Measurements from ENCODE around the gene PDLIM5.
A peak's percentile ranks its signal among the peaks of the same experiment; 100 is the strongest.
"Not testable (repeated sequence)": the region's sequence is repeated elsewhere in the genome, so short reads cannot be mapped to it uniquely, and the experiment has no call there.

The PDLIM5 gene

DNA sequence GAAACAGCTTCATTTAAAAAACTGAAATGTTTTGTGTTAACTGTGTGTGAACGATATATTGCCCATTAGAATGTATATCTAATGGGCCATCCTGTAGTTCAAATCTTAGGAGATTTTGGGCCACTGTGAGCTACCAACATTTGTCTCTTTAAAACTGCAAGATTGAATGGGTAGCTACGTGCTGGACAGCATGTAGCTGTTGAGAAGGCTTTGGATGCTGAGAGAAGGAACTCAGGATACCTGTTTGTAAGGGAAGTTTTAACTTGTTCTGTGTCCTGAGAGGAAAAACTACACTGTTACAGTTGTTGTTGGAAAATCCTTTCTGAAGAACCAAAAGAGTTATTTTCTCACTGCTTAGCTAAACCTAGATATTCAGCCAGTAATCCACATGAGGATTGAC is 45.9 kb downstream of the PDLIM5 start:
- Histone ChIP-seq H3K4me3 (ENCODE audit: low read depth in 1 of 2, low read length in 2 of 2) (no peak overlapping the region), H3K4me1 (ENCODE audit: control insufficient read depth in 1 of 2, insufficient read depth in 2 of 2, low read length in 2 of 2) (no peaks in the 10 kb centered on the region), H3K27me3 (ENCODE audit: low read depth, low read length) (no peaks in the 10 kb centered on the region), H3K36me3 (ENCODE audit: control insufficient read depth in 1 of 2, insufficient read depth in 2 of 2, low read length in 2 of 2) (no peaks in the 10 kb centered on the region), H3K9me3 (ENCODE audit: control insufficient read depth in 1 of 2, low read length in 2 of 2) (no peaks in the 10 kb centered on the region), H3K27ac (ENCODE audit: low read length) (no peak overlapping the region)

DNA sequence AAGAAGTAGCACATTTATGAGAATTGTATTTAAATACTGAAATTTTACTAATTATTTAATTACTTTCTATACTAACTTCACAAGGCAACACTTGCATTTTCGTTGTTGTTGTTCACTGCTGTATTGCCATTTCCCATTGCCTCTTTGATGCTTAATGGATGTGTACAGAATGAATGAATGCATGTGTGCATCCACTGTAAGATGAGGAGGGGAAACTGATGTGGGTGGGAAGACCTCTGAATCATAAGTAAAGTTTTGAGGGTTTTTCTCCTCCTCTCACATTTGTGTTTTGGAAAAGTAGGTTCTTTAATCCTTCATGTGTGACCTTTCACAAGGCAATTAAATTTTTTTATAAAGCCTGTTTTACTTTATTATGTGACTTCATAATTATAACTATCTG is 46.8 kb downstream of the PDLIM5 start:
- Histone ChIP-seq H3K9me3 (ENCODE audit: control insufficient read depth in 1 of 2, low read length in 2 of 2) (no peaks in the 10 kb centered on the region), H3K4me1 (ENCODE audit: control insufficient read depth in 1 of 2, insufficient read depth in 2 of 2, low read length in 2 of 2) (peaks cover 0 to 3% of the 10 kb centered on the region in 2 donors), H3K4me3 (ENCODE audit: low read depth in 1 of 2, low read length in 2 of 2) (no peak overlapping the region), H3K27ac (ENCODE audit: low read length) (no peak overlapping the region), H3K27me3 (ENCODE audit: low read depth, low read length) (no peaks in the 10 kb centered on the region), H3K36me3 (ENCODE audit: control insufficient read depth in 1 of 2, insufficient read depth in 2 of 2, low read length in 2 of 2) (no peaks in the 10 kb centered on the region)

GRCh38 chr4:94500685-94501084 is 48.9 kb downstream of the PDLIM5 start:
- no peaks in the 10 kb centered on the region for H3K36me3 ChIP-seq (ENCODE audit: control insufficient read depth in 1 of 2, insufficient read depth in 2 of 2, low read length in 2 of 2)
- H3K27me3 ChIP-seq (ENCODE audit: low read depth, low read length) = no peaks in the 10 kb centered on the region
- H3K27ac ChIP-seq (ENCODE audit: low read length) = no peak overlapping the region
- H3K4me1 ChIP-seq (ENCODE audit: control insufficient read depth in 1 of 2, insufficient read depth in 2 of 2, low read length in 2 of 2) = peaks cover 0 to 7% of the 10 kb centered on the region in 2 donors
- H3K4me3 ChIP-seq (ENCODE audit: low read depth in 1 of 2, low read length in 2 of 2) = no peak overlapping the region
- H3K9me3 ChIP-seq (ENCODE audit: control insufficient read depth in 1 of 2, low read length in 2 of 2) = no peaks in the 10 kb centered on the region

DNA sequence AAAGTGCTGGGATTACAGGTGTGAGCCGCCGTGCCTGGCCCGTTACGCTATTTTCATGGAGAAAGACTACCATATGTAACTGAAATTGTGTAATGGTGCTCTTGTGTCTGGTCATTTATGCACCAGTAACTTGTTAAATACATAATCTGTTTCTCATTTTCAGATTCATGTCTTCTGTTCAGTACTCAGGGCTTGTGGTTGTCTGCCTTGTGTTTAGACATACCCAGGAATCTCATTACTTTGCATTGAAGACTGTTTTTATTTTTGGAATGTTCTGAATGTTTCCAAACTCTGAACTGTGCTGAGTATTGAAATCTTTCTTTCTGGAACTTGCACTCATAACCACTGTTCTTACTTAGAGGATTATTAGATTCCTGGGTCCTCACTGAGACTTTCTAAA is 52.8 kb downstream of the PDLIM5 start:
- no peak overlapping the region for H3K4me3 ChIP-seq (ENCODE audit: low read depth in 1 of 2, low read length in 2 of 2)
- H3K4me1 ChIP-seq (ENCODE audit: control insufficient read depth in 1 of 2, insufficient read depth in 2 of 2, low read length in 2 of 2) = peaks cover 15 to 32% of the 10 kb centered on the region in 2 donors
- no peak overlapping the region for H3K27ac ChIP-seq (ENCODE audit: low read length)
- H3K36me3 ChIP-seq (ENCODE audit: control insufficient read depth in 1 of 2, insufficient read depth in 2 of 2, low read length in 2 of 2) = no peaks in the 10 kb centered on the region
- no peaks in the 10 kb centered on the region for H3K9me3 ChIP-seq (ENCODE audit: control insufficient read depth in 1 of 2, low read length in 2 of 2)
- no peaks in the 10 kb centered on the region for H3K27me3 ChIP-seq (ENCODE audit: low read depth, low read length)

- Histone ChIP-seq H3K4me1 (ENCODE audit: control insufficient read depth in 1 of 2, insufficient read depth in 2 of 2, low read length in 2 of 2) (peaks cover 15 to 39% of the 10 kb centered on the region in 2 donors), H3K4me3 (ENCODE audit: low read depth in 1 of 2, low read length in 2 of 2) (no peak overlapping the region), H3K27ac (ENCODE audit: low read length) (no peak overlapping the region), H3K9me3 (ENCODE audit: control insufficient read depth in 1 of 2, low read length in 2 of 2) (no peaks in the 10 kb centered on the region), H3K36me3 (ENCODE audit: control insufficient read depth in 1 of 2, insufficient read depth in 2 of 2, low read length in 2 of 2) (no peaks in the 10 kb centered on the region), H3K27me3 (ENCODE audit: low read depth, low read length) (no peaks in the 10 kb centered on the region)
These were observed 55.1 kb downstream of the PDLIM5 start for GRCh38 chr4:94506822-94507221.

- Histone ChIP-seq H3K27me3 (ENCODE audit: low read depth, low read length) (no peaks in the 10 kb centered on the region), H3K36me3 (ENCODE audit: control insufficient read depth in 1 of 2, insufficient read depth in 2 of 2, low read length in 2 of 2) (no peaks in the 10 kb centered on the region), H3K9me3 (ENCODE audit: control insufficient read depth in 1 of 2, low read length in 2 of 2) (no peaks in the 10 kb centered on the region), H3K4me3 (ENCODE audit: low read depth in 1 of 2, low read length in 2 of 2) (no peak overlapping the region), H3K27ac (ENCODE audit: low read length) (no peak overlapping the region), H3K4me1 (ENCODE audit: control insufficient read depth in 1 of 2, insufficient read depth in 2 of 2, low read length in 2 of 2) (peaks cover 15 to 39% of the 10 kb centered on the region in 2 donors)
These were observed 55.5 kb downstream of the PDLIM5 start for GRCh38 chr4:94507281-94507680.

GRCh38 chr4:94507708-94508107 is 56.0 kb downstream of the PDLIM5 start:
- no peak overlapping the region for H3K4me3 ChIP-seq (ENCODE audit: low read depth in 1 of 2, low read length in 2 of 2)
- H3K27ac ChIP-seq (ENCODE audit: low read length) = peak overlapping the region; percentile 72
- no peaks in the 10 kb centered on the region for H3K36me3 ChIP-seq (ENCODE audit: control insufficient read depth in 1 of 2, insufficient read depth in 2 of 2, low read length in 2 of 2)
- peaks cover 15 to 39% of the 10 kb centered on the region in 2 donors for H3K4me1 ChIP-seq (ENCODE audit: control insufficient read depth in 1 of 2, insufficient read depth in 2 of 2, low read length in 2 of 2)
- H3K9me3 ChIP-seq (ENCODE audit: control insufficient read depth in 1 of 2, low read length in 2 of 2) = no peaks in the 10 kb centered on the region
- H3K27me3 ChIP-seq (ENCODE audit: low read depth, low read length) = no peaks in the 10 kb centered on the region

DNA sequence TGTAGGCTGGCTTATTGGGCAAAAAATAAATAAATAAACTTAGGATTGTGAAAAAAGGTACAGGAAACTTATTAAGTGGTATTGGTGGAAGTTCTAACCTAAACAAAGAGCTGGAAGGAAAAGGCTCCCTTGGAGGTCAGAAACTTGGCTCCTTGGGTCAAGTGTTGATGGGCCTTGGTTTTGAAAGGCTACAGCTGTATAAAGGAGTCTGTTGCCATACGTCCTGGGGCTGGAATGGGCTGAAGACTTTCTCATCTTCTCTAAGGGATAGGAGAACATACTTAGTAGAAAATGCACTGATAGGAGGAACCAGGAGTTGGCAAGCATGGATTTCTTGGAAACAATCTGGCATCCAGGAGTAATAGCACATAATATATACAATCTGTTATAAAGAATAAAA is 56.6 kb downstream of the PDLIM5 start:
- Histone ChIP-seq H3K36me3 (ENCODE audit: control insufficient read depth in 1 of 2, insufficient read depth in 2 of 2, low read length in 2 of 2) (no peaks in the 10 kb centered on the region), H3K4me1 (ENCODE audit: control insufficient read depth in 1 of 2, insufficient read depth in 2 of 2, low read length in 2 of 2) (peaks cover 15 to 37% of the 10 kb centered on the region in 2 donors), H3K27ac (ENCODE audit: low read length) (peak overlapping the region; percentile 72), H3K27me3 (ENCODE audit: low read depth, low read length) (no peaks in the 10 kb centered on the region), H3K9me3 (ENCODE audit: control insufficient read depth in 1 of 2, low read length in 2 of 2) (no peaks in the 10 kb centered on the region), H3K4me3 (ENCODE audit: low read depth in 1 of 2, low read length in 2 of 2) (no peak overlapping the region)

- no peak overlapping the region for H3K27ac ChIP-seq (ENCODE audit: low read length)
- H3K36me3 ChIP-seq (ENCODE audit: control insufficient read depth in 1 of 2, insufficient read depth in 2 of 2, low read length in 2 of 2) = no peaks in the 10 kb centered on the region
- no peak overlapping the region for H3K4me3 ChIP-seq (ENCODE audit: low read depth in 1 of 2, low read length in 2 of 2)
- peaks cover 15 to 32% of the 10 kb centered on the region in 2 donors for H3K4me1 ChIP-seq (ENCODE audit: control insufficient read depth in 1 of 2, insufficient read depth in 2 of 2, low read length in 2 of 2)
- no peaks in the 10 kb centered on the region for H3K27me3 ChIP-seq (ENCODE audit: low read depth, low read length)
- H3K9me3 ChIP-seq (ENCODE audit: control insufficient read depth in 1 of 2, low read length in 2 of 2) = no peaks in the 10 kb centered on the region
These were observed 57.1 kb downstream of the PDLIM5 start for GRCh38 chr4:94508806-94509205.

DNA sequence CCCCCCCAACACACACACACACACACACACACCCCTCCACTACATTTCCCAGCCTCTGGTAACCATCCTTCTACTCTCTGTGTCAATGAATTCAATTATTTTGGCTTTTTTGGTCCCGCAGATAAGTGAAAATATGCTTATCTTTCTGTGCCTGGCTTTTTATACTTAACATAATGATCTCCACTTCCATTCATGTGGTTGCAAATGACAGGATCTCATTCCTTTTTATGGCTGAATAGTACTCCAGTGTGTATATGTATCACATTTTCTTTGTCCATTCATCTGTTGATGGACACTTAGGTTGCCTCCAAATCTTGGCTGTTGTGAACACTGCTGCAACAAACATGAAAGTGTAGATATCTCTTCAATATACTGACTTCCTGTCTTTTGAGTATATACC is 59.8 kb downstream of the PDLIM5 start:
- Histone ChIP-seq H3K36me3 (ENCODE audit: control insufficient read depth in 1 of 2, insufficient read depth in 2 of 2, low read length in 2 of 2) (peaks cover 0 to 4% of the 10 kb centered on the region in 2 donors), H3K4me3 (ENCODE audit: low read depth in 1 of 2, low read length in 2 of 2) (no peak overlapping the region), H3K27me3 (ENCODE audit: low read depth, low read length) (no peaks in the 10 kb centered on the region), H3K27ac (ENCODE audit: low read length) (no peak overlapping the region), H3K9me3 (ENCODE audit: control insufficient read depth in 1 of 2, low read length in 2 of 2) (no peaks in the 10 kb centered on the region), H3K4me1 (ENCODE audit: control insufficient read depth in 1 of 2, insufficient read depth in 2 of 2, low read length in 2 of 2) (peaks cover 15 to 32% of the 10 kb centered on the region in 2 donors)

DNA sequence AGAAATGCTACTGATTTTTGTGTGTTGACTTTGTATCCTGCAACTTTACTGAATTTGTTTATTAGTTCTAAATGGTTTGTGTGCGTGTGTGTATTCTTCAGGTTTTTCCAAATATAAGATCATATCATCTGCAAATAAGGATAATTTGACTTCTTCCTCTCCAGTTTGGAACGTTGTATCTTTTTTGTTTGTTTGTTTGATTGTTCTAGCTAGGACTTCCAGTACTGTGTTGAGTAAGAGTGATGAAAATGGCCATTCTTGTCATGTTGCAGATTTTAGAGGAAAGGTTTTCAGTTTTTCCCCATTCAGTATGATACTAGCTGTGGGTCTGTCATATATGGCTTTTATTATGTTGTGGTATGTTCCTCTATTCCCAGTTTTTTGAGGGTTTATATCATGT is 61.8 kb downstream of the PDLIM5 start:
- H3K27me3 ChIP-seq (ENCODE audit: low read depth, low read length); H3K9me3 ChIP-seq (ENCODE audit: control insufficient read depth in 1 of 2, low read length in 2 of 2); H3K4me3 ChIP-seq (ENCODE audit: low read depth in 1 of 2, low read length in 2 of 2); H3K27ac ChIP-seq (ENCODE audit: low read length); H3K36me3 ChIP-seq (ENCODE audit: control insufficient read depth in 1 of 2, insufficient read depth in 2 of 2, low read length in 2 of 2): not testable (repeated sequence)
- peaks cover 4 to 17% of the 10 kb centered on the region in 2 donors for H3K4me1 ChIP-seq (ENCODE audit: control insufficient read depth in 1 of 2, insufficient read depth in 2 of 2, low read length in 2 of 2)

DNA sequence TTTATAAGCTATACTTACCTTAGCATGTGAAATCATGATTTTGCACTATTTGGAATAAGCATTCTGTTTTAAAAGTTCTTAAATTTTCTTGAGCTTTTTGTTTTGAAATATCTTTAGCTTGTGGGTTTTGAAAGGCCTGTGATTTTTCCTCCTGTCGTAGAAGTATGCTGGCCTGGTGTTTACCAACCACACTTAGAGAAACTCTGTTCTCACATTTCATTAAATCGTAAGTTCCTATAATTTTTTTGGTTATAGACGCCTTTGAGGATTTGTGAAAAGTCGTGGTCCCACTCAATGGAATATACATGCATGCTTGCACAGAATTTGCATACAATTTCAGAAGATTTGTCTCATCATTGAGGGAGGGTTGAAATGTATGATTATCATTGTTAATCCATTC is 63.6 kb downstream of the PDLIM5 start:
- Histone ChIP-seq H3K27me3 (ENCODE audit: low read depth, low read length) (no peaks in the 10 kb centered on the region), H3K4me1 (ENCODE audit: control insufficient read depth in 1 of 2, insufficient read depth in 2 of 2, low read length in 2 of 2) (peaks cover 16 to 18% of the 10 kb centered on the region in 2 donors), H3K36me3 (ENCODE audit: control insufficient read depth in 1 of 2, insufficient read depth in 2 of 2, low read length in 2 of 2) (peaks cover 0 to 5% of the 10 kb centered on the region in 2 donors), H3K4me3 (ENCODE audit: low read depth in 1 of 2, low read length in 2 of 2) (no peak overlapping the region), H3K27ac (ENCODE audit: low read length) (no peak overlapping the region), H3K9me3 (ENCODE audit: control insufficient read depth in 1 of 2, low read length in 2 of 2) (no peaks in the 10 kb centered on the region)

Measured in muscle layer of duodenum (tissue), 2 donors.